Transverse colon (tissue), 4 donors: Measurements from ENCODE around the gene GPX8. TPM values are rescaled to one million over a fixed set of nuclear protein-coding genes. Genes with fewer than 3 reads are reported as not detected.

Experiments used
- DNase-seq: peaks from one replicate; pipeline ENCODE4 v3.0.0-alpha.2; 2019
- H3K27ac ChIP-seq, 4 donors: fragments of 200-600 bp; sonication (generic); 2 replicates each; pipeline ENCODE4 v1.5.1; 2016 to 2018; ENCODE audit warnings: inconsistent platforms in 4 of 4
- H3K27me3 ChIP-seq: fragments of 200-600 bp; sonication (generic); 2 replicates; pipeline ENCODE4 v1.5.1; 2017; ENCODE audit warnings: inconsistent platforms
- H3K36me3 ChIP-seq, 4 donors: fragments of 200-600 bp; sonication (generic); 2 replicates each; pipeline ENCODE4 v1.5.1; 2017 to 2019; ENCODE audit warnings: inconsistent platforms in 4 of 4
- H3K4me1 ChIP-seq, 4 donors: fragments of 200-600 bp; sonication (generic); 2 replicates each; pipeline ENCODE4 v1.5.1; 2017 to 2020; ENCODE audit warnings: inconsistent platforms in 4 of 4
- H3K4me3 ChIP-seq, 4 donors: fragments of 200-600 bp; sonication (generic); 1 replicate in 1 of 4; 2 replicates in 3 of 4; pipeline versions ENCODE4 v1.5.1 to v1.6.1; 2017 to 2019; ENCODE audit warnings: inconsistent platforms in 4 of 4
- H3K9me3 ChIP-seq, 2 donors: fragments of 200-600 bp; sonication (generic); 2 replicates each; pipeline ENCODE4 v1.5.1; 2017 to 2019; ENCODE audit warnings: inconsistent platforms in 2 of 2
- CTCF ChIP-seq, 5 experiments: fragments of 200-600 bp in 3 of 5; fragments of 450-650 bp in 2 of 5; sonication (generic) in 3 of 5; IDR thresholded peaks; 1 replicate in 2 of 5; 2 replicates in 3 of 5; pipeline ENCODE4 v1.5.1; 2016 to 2017; ENCODE audit warnings: antibody characterized with exemption in 5 of 5, inconsistent platforms in 3 of 5, mild to moderate bottlenecking in 2 of 5, moderate library complexity in 1 of 5
- EP300 ChIP-seq: sonication (generic); formaldehyde crosslinking; IDR thresholded peaks from one replicate; pipeline ENCODE4 v1.6.1; 2017; ENCODE audit warnings: antibody characterized with exemption, low read depth
- POLR2A ChIP-seq: fragments of 450-650 bp; IDR thresholded peaks from one replicate; pipeline ENCODE4 v1.6.1; 2016; ENCODE audit warnings: antibody characterized with exemption, mild to moderate bottlenecking, moderate library complexity
- POLR2AphosphoS5 ChIP-seq, 3 donors: sonication (generic); formaldehyde crosslinking; IDR thresholded peaks; one replicate each; pipeline ENCODE4 v1.6.1; 2016; ENCODE audit warnings: antibody characterized with exemption in 3 of 3
- WGBS, 2 donors: methylation state at CpG; one replicate each; pipeline ENCODE4 v1.1.5; 2018; ENCODE audit warnings: low coverage in 1 of 2; 5-methylcytosine and 5-hydroxymethylcytosine counted together
- in situ Hi-C, 4 donors: fragments of 200-750 bp; cut with MboI; loops; one replicate each; pipeline versions ENCODE4 v1.15.0 to v1.15.1; 2017; ENCODE audit warnings: low sequenced_read_pairs in 3 of 4, low pct_ligation_motif_present in 1 of 4, low pct_unique_long_range_greater_than_20kb in 1 of 4
- intact Hi-C: fragments of 100-400 bp; cut with DNase I; formaldehyde crosslinking; loops from one replicate; pipeline ENCODE4 v1.15.1; 2023; ENCODE audit warnings: low total_unique reads
- small RNA-seq, 4 donors: library from RNA; depleted of rRNA; stranded (forward); fragments of <200 nt; gene quantifications; one replicate each; pipeline ENCODE3, GENCODE V24; 2016
- total RNA-seq, 4 donors: library from RNA; depleted of rRNA; stranded (reverse); fragments of >200 nt; gene quantifications; one replicate each; pipeline ENCODE4 v1.1.0, GENCODE V29; 2016

Gene GPX8
- total RNA-seq, 4 donors from 2014 or later: 2.7 to 4.0 (median 3.5) TPM; not detected in 1

DNA sequence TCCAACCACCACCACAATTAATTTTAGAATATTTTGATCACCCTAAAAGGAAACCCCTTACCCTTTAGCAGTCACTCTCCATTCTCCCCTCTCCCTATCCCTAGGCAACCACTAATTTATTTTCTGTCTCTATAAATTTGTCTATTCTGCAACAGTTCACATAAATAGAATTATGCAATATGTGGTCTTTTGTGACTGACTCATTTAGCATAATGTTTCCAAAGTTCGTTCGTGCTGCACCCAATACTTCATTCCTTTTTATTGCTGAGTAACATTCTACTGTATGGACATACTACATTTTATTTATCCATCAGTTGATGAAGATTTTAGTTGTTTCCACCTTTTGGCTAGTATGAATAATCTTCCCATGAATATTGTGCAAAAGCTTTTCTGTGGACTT lies 31.2 kb downstream of the GPX8 start:
- Histone ChIP-seq H3K36me3 (no peaks in the 10 kb centered on the region), H3K27ac (no peak overlapping the region), H3K27me3 (peaks cover 90% of the 10 kb centered on the region), H3K9me3 (no peaks in the 10 kb centered on the region), H3K4me1 (no peaks in the 10 kb centered on the region), H3K4me3 (no peak overlapping the region)
- WGBS, 2 donors: 61 to 69% methylated on average over 2 of the region's 2 CpGs
- in situ Hi-C loops (no loop called here), intact Hi-C loops (no loop called here)
- DNase-seq: no peak
- no peak for TF ChIP-seq POLR2A
- TF ChIP-seq EP300: no peak
- TF ChIP-seq CTCF (IDR thresholded peaks at IDR 0.05): no peak
- no peak for TF ChIP-seq POLR2AphosphoS5 (IDR thresholded peaks at IDR 0.05)

GRCh38 chr5:55205001-55205400 lies 45.0 kb downstream of the GPX8 start:
- Histone ChIP-seq H3K36me3 (no peaks in the 10 kb centered on the region), H3K4me1 (no peaks in the 10 kb centered on the region), H3K27ac (no peak overlapping the region), H3K27me3 (peaks cover 39% of the 10 kb centered on the region), H3K4me3 (no peak overlapping the region), H3K9me3 (no peaks in the 10 kb centered on the region)
- intact Hi-C loops (no loop called here), in situ Hi-C loops (no loop called here)
- TF ChIP-seq POLR2A (no peak), CTCF (IDR thresholded peaks at IDR 0.05) (no peak), POLR2AphosphoS5 (IDR thresholded peaks at IDR 0.05) (no peak), EP300 (no peak)
- no peak for DNase-seq
- WGBS, 2 donors: 34 to 50% methylated on average over 2 of the region's 2 CpGs

- Histone ChIP-seq H3K4me1 (no peaks in the 10 kb centered on the region), H3K4me3 (no peak overlapping the region), H3K27ac (no peak overlapping the region), H3K36me3 (no peaks in the 10 kb centered on the region), H3K27me3 (peaks cover 15% of the 10 kb centered on the region), H3K9me3 (no peaks in the 10 kb centered on the region)
- in situ Hi-C loops (no loop called here), intact Hi-C loops (no loop called here)
- TF ChIP-seq EP300 (no peak), POLR2AphosphoS5 (IDR thresholded peaks at IDR 0.05) (no peak), CTCF (IDR thresholded peaks at IDR 0.05) (no peak), POLR2A (no peak)
- 65 to 67% methylated on average over 1 to 2 of the region's 2 CpGs for WGBS, 2 donors
- no peak for DNase-seq
Observed at GRCh38 chr5:55211184-55211874, 51.4 kb downstream of the GPX8 start.

Small RNA genes lying within 50 kb of the gene (small RNA-seq; reads per million reads assigned to genes)
- 0 to 0.56 (median 0.20) reads per million in 4 donors for gene MIR449A
- gene MIR449B: 0 reads per million in 4 donors
- gene MIR449C: 0 to 2.1 (median 0.47) reads per million in 4 donors

Other genes with a start within 250 kb of the GPX8 start
- not detected for gene ESM1, start 174.6 kb upstream of the GPX8 start, total RNA-seq
- gene GZMK, start 135.9 kb upstream of the GPX8 start, total RNA-seq: 1 to 10 TPM in 3 of 4 donors, not detected in 1; 1.5 to 9.0 (median 2.1) TPM
- gene GZMA, start 57.5 kb upstream of the GPX8 start, total RNA-seq: 1 to 10 TPM in 2 of 4 donors, not detected in 2; 7.6 to 8.3 TPM
- not detected for gene CDC20B, start 13.0 kb downstream of the GPX8 start, total RNA-seq
- under 1 TPM in 1 of 4 donors, not detected in 3; 0.95 TPM for gene MCIDAS, start 67.1 kb downstream of the GPX8 start, total RNA-seq
- 1 to 10 TPM in 3 of 4 donors, under 1 TPM in 1; 0.80 to 6.0 (median 2.8) TPM for gene CCNO, start 73.4 kb downstream of the GPX8 start, total RNA-seq
- 10 to 100 TPM in 3 of 4 donors, 1 to 10 TPM in 1; 9.4 to 33.0 (median 17.6) TPM for gene DHX29, start 147.5 kb downstream of the GPX8 start, total RNA-seq
- 10 to 100 TPM; 29.5 to 85.9 (median 65.5) TPM for gene MTREX, start 147.8 kb downstream of the GPX8 start, total RNA-seq